Dedifferentiated amniotic fluid mesenchymal stem cell (primary cell): ENCODE results near the gene GABRB3.
"Not testable (repeated sequence)": the region's sequence is repeated elsewhere in the genome, so short reads cannot be mapped to it uniquely, and the experiment has no call there.

Source experiments
- DNase-seq: peaks from one replicate; pipeline ENCODE4 v3.0.0-alpha.2; 2016; ENCODE audit errors: extremely low spot score

The GABRB3 gene

DNA sequence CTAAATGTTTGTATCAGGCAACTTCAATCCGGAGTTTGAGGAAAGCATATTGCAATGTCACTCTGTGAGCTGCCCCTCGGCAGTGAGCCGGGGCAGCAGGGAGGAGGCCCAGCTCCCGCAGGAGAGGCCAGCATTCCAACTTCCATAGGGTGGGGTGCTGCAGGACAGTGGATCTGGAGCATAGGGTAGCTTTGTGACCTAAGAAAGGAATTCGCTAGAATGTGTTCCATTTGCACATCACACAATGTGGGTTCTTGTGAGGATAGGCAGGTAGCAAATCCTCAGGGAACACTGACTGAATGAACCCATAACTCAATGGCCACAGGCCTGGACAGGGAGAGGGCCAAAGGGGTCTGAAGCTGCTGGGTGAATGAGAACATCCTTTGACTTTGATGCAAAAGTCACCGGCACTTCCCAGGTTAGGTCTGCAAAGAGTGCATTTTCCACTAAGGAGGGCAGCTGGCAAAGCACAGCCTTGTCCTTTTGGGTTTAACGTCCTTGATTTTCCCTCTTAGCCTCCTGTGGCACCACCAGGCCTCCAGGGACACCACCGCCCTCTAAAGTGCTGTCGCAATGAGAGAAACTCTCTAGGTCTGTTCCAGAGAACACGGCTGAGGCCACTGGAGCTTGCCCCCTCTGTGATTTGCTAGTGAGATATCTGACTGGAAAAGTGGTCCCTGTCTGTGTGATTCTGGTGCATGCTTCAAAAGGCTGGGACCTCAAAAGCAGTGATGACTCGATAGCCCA lies 36.2 kb downstream of the GABRB3 start:
- no peak for DNase-seq

DNA sequence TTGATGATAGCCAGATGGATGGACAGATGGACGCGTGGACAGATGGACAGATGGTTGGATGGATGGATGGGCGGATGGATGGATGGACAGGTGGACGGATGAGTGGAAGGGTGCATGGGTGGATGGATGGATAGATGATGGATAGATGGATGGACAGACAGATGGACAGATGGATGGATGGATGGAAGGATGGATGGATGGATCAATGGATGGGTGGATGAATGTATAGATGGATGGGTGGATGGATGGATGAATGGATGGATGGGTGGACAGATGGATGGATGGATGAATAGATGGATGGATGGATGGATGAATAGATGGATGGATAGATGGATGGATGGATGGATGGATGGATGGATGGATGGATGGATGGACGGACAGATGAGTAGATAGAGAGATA lies 40.9 kb downstream of the GABRB3 start:
- DNase-seq: no peak

DNA sequence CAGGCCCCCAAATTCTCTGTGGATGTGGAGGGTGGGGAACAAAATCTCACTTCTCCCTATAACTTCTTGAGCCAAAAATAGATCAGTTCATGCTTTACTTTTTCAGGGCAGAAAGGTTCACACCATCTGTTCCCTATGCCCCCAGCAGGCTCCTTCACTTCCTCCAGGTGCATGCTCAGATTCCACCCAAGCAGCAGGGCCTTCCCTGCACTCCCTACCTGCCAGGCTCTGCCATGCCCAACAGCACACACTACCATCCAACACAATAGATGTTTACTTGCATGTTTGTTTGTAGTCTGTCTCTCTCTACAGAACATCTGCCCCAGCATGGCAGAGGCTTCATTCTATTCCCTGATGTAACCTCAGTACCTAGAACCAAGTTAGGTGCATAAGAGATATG lies 43.3 kb downstream of the GABRB3 start:
- no peak for DNase-seq

DNA sequence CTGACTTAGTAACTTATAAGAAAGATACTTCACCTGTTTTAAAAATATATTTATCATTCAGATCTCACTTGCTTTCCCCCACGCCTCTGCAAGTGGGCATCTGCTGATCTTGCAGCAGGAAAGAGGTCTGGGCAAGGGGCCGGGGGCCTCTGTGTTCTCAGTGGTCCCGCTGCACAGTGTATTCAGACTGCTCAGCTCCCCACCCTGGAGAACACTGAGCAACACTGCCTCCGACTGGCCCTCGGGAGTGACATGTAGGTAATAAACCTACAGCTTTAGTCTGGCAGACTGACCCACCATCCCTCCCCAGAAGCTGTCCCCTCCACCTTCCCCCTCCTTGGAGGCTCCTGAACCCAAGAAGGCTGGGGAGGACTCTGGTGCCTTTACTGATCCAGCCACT lies 43.8 kb downstream of the GABRB3 start:
- DNase-seq: no peak

DNA sequence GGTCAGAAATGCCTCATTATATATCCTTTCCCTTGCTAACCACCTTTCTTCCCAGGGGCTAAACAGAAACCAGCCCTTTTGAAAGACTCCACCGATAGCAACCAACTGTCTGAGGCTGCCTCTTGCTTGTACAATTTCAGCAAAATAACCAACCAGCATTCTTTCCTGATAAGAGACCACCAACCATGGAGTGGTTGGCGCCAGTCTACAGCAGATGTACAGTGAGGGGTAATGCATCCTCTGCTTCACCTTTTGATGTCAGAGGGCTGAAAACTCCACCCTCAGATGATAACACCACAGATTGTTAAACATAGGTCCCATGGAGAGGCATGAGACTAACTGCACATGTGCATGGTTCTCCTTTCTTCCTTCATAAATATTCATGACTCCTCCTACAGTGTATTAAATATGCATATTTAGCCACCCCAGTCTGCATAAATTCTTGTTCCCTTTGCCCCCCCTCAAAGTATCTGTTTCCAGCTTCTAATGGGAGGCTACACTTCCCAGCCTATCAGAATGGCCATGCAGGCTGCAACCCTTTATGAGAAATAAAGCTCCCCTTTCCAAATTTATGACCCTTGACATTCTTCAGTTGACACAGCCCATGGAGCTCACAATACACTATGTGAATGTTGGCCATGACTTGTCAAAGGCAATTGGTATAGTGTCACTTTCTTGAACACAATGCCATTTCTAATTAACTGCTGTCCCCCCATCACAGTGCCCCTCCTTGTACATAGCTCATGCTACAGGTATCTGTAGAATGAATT lies 48.3 kb downstream of the GABRB3 start:
- DNase-seq: no peak

DNA sequence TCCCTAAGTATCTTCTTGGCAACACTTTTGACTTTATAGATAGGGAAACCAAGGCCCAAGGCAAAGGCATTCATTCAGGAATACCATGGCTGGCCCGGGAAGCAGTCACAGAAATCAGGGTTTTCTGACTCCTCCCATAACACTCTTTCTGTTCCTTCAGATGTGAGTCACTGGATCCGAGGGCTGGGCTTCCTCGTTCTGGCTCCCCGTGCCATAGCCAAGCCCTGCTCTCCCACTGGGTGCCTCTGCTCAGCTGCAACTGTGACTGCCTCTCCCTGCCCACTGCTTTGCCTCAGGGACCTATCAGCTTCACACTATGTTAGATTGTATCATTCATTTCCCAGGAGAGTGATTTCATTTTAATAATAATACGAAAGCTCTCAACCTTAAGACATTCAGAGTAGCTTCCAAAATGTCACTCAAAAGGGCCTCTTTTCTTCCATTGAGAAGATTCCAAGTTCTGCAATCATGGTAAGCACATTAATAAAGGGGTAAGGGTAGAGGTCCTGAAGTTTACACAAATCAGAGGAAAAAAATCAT lies 50.2 kb downstream of the GABRB3 start:
- no peak for DNase-seq

DNA sequence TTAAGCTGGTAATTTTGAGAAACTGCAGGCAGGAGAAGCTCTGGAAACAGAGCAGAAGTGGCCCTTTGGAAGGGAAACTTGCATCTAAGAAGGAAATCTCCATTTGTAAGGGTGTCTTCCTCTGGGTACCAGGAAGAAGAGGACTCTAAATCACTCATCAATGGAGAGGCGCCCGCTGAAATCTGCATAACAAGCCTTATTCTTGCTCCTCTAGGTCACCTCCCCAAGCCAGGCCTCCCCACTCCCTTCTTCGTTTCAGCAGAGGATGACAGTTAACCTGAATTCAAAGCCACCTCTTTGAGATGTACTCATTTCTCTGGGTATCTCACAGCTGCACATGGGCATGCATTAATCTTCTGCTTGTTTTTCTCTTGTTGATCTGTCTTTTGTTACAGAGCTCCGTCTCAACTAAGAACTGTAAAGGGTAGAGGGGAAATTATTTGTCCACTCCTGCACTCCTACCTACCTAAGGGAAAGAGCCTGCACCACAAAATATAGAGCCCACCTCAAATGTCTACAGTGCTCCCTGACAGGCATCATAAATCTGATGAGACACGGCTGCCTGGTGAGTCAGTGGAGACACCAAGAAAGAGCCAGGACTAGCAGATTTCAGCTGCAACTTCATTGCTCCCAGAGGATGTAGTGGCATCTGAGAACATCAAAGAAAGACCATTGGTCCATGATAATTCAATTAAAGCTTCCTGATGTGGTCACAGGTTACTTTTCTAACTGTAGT lies 51.5 kb downstream of the GABRB3 start:
- DNase-seq: no peak

DNA sequence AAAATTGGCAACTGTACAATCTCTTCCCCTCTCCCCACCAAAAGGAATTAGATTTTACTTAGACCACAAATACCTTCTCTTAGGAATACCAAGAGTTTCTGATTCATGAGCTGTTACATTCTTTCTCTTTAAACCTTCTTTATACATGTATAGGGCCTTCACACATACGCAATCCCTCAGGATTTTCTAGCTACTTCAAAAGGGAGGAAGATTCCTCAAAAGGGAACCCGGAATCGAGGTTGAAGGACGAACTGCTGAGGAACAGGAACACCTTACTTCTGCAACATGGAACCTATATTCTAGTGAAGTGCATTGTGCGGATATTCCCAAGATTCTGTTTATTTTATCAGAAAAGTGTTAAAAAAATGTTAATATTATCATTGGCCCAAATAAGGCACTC lies 52.3 kb downstream of the GABRB3 start:
- DNase-seq: no peak

DNA sequence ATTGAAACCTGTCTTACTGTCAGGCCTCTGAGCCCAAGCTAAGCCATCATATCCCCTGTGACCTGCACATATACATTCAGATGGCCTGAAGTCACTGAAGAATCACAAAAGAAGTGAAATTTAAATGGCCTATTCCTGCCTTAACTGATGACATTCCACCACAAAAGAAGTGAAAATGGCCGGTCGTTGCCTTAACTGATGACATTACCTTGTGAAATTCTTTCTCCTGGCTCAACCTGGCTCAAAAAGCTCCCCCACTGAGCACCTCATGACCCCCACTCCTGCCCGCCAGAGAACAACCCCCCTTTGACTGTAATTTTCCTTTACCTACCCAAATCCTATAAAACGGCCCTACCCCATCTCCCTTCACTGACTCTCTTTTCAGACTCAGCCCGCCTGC lies 53.0 kb downstream of the GABRB3 start:
- DNase-seq: not testable (repeated sequence)

DNA sequence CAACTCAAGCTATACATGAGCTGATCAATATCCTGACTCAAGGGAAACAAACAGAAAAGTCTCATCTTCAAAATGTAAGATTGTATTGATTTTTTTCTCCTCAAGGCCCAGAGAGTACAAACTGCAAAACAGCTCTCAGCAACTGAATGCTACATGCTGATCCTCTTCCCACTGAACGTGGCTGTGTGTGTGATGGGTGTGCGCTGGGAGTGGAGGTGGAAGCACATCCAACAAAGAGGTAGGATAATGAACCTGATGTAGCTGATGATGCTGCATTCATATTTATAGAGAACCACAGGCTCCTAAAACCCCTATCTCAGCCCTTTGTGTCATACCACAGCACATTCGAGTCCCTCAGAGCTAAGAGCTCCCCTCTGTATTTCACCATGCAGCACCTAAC lies 56.8 kb downstream of the GABRB3 start:
- no peak for DNase-seq

DNA sequence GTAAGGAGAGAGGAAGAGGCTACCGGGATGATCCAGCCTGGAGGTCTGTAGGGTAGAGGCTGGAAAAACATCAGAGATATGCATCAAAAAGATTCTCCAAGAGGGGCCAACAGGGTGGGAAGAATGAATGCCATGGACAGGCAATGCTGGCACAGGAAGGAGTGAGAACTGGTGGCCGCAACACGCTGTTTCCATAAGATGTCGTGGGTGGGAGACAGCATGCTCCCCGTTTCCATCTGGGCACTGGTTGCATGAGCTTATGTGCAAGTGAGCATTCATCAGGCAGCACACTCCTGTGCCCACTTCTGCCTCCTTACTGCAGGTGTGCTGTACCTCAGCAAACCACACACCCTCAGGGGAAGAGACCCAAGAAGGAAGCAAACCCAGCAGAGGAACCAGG lies 59.4 kb downstream of the GABRB3 start:
- no peak for DNase-seq

DNA sequence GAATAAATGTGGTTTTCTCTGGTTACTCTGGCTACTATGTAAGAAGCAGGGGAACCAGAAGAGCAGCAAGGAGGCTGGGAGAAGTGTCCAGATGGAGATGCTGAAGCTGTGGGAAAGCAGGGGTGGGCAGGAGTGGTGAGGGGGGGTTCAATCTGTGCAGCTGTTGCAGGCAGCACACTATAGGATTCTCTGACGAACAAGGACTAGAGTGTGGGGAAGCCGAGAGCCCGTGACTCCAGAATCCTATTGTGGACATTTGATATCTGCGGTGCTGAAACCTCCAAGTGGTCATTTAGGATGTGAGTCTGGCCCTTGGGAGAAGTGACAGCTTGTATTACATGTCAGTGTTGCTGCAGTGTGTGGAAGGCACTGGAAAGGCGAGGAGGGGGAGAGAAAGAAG lies 60.5 kb downstream of the GABRB3 start:
- DNase-seq: no peak

DNA sequence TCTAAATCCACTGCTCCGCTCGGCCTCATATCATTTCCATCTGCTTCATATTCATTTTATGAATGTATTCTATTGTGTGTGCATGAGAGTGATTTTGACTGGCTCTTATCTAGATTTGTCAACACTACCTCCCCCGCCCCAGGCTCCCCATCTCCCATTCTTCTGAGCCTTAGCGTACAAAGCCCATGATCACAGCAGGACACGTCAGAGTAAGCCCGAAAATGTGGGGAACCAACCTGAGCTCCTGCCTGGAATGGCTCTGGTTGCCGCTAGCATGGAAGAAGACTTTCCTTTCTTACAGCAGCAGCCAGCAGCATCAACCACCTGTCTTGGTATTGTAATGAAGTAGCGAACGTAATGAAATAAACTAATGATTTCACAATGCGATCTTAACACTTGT lies 61.4 kb downstream of the GABRB3 start:
- no peak for DNase-seq

DNA sequence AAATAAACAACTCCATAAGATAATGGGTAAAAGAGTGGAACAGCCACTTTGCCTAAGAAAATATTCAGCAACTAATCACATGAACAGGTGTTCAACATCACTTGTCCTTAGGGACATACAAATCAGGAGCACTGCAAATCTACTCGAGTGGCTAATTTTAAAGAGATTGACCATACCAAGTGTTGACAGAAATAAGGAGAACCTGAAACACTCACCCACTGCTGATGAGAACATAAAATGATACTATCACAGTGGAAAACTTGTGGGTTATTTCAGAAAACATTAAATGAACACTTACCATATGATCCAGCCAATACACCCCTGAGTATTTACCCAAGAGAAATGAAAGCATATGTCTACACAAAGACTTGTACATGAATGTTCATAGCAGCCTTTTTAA lies 70.5 kb downstream of the GABRB3 start:
- no peak for DNase-seq

DNA sequence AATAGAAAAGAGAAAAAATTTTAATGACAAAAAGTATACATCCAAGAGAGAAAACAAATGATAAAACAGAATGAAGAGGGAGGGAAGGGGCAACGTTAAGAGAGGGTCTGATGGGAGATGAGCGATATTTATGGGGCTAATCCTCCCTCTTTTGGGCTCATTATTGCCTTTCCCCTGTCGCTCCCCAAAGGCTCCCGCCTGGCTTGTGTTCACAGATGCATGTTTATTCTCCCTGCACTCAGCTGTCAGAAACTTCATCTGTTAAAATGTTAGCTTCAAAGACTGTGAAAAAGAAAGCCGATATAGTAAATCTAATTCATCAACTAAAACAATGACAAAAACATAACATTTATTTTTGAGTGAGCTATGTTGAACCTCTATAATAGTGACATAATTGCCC lies 74.3 kb downstream of the GABRB3 start:
- no peak for DNase-seq

DNA sequence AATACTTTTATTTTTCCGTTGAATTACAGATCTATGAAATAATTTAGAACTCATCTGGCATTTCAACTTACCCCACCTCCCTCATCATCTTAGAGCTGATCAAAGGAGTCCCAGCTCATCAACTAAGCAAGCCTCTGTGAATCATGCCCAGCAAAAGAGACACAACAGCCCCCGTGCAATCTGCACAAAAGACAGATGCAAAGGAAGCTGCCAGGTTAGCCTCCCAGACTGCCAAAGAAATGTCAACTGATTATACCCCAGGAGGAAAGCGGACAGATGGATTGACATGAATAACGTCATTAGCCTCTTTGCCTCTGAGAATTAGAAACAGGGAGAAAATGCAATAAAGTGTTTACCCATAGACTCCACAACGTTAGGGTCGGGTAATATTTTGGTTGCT lies 75.0 kb downstream of the GABRB3 start:
- DNase-seq: no peak

DNA sequence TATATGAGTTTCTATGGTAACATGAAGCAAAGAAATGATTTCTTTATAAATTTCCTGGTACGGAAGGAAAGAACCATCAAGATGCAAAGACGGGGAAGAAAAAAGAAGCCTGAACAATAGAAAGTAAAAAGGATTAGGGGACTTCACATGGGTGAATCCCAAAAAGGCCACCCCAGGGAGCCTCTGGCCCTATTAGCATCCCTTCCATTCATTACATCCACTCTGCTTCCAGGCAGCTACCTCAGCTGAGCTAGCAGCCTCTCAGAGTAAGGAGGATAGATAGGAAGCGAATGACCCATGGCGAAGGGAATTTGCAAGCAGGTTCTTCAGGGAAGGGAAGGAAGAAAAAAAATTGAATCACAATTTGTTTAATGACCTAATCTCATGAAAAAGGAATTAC lies 81.6 kb downstream of the GABRB3 start:
- DNase-seq: no peak

DNA sequence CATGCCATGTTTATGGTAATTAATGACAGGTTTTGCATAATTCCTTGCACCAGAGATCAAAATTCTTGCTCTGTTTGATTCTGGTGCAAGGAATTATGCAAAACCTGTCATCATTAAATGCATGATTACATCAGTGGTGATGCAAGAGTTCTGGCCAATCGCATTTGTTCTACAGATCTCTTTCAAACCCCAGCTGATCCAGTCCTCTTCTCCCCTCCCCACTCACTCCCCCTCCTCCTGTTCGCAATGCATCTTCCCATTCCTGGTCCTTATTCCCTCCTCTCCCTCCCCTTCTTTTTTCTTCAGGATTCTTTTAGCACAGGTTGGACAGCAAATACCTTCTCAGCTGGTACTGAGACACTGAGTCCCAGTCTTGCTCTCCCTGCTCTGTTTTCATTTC lies 82.1 kb downstream of the GABRB3 start:
- DNase-seq: no peak

DNA sequence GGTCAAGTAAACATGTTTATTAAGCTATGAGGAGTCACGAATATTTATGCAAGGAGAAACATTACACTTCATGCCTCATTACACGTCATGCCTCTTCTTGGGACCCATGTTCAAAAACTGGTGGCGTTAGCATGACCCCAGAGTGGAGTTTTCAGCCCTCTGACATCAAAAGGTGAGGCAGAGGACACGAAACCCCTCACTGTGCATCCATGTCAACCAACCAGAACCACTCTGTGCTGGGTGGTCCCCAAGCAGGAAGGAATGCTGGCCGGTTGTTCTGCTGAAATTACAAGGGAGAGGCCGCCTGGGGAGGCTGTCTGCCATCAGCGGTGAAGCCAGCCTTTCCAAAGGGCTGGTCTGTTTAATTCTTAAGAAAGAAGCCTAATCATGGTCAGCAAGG lies 83.4 kb downstream of the GABRB3 start:
- DNase-seq: no peak

DNA sequence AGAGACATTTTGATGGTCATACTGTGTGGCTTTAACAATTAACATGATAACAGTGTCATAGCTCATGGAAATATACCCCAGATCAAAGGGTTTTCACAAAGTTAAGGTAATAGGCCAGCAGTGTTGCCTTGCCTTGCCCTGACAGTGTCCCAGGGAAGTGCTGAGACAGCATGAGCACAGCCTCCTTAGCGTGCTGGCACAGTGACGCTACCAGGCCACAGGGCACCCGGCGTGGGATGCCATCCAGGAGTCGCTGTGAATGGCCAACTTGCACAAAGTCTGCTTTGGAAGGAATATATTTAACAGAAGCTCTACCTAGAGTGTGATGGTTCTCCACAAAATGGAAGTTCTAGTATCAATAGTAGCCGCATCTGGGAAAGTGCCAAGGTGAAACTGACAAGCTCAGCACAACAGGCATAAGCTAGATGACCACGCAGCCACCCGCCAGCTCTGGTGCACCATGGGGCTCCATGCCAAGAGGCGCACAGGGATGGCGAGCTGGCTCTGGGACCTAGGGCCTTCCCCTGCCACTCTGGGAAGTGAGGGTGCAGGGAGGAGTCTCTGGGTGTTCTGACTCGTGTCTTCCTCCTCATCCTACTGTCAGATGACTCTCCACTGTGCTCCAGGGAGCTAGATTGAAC lies 86.2 kb downstream of the GABRB3 start:
- no peak for DNase-seq

DNA sequence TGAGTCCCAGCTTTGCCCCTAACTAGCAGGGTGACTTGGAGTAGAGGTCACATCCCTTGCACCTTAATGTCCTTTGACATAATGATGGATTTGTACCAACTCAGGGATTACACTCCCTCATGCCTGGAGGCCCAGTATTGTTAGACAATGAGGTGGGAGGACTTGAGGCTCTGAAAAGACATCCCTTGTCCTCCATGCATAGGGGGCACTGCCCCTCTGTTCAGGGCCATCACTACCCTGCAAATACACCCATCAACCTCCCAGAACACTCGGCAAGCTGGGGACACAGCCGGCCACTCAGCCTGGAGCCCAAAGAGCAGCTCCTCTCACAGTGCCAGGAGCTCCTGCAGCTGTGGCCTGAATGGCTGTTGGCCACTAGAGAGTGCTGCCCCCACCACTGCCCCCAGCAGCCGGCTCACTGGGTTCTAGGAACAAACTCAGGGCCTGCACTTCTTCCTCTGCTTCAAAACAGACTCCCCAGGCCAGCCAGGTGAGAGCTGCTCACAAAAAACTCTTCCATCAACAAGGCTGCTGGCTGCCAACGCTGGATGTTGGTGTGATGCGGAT lies 90.2 kb downstream of the GABRB3 start:
- DNase-seq: no peak

DNA sequence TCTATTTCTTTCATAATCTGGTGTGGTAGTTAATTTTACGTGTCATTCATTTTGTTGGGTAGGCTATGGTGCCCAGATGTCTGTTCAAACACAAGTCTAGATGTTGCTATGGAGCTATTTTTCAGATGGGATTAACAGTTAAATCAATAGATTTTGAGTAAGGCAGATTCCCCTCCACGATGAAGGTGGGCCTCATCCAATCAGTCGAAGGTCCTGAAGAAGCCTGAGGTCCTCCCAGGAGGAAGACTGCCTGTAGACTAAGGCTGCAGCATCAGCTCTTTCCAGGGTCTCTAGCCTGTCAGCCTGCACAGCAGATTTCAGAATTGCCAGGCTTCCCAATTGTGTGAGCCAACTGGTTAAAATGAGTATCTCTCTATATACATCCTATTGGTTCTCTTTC lies 92.9 kb downstream of the GABRB3 start:
- DNase-seq: no peak
